Choroid plexus epithelial cell (primary cell): ENCODE data around the gene LAPTM5.

Source experiments
- DNase-seq: peaks from one replicate; pipeline ENCODE4 v3.0.0-alpha.2; 2010; ENCODE audit warnings: low read depth
- H3K4me3 ChIP-seq: 2 replicates; pipeline ENCODE4 v1.5.1; 2011; ENCODE audit warnings: low read depth, mild to moderate bottlenecking, control low read depth, low read length, moderate library complexity
- TF ChIP-seq, protein P1 (sequence below): conservative IDR thresholded peaks from 2 replicates; pipeline ENCODE4 v1.5.1; 2011; ENCODE audit warnings: low read depth, mild to moderate bottlenecking, control low read depth, inconsistent platforms, low read length, moderate library complexity

LAPTM5 gene

GRCh38 chr1:30776097-30777059 is 18.8 kb upstream of the LAPTM5 start:
- H3K4me3 ChIP-seq, result no peak overlapping the region
- DNase-seq, result no peak
- TF ChIP-seq, protein P1, sequence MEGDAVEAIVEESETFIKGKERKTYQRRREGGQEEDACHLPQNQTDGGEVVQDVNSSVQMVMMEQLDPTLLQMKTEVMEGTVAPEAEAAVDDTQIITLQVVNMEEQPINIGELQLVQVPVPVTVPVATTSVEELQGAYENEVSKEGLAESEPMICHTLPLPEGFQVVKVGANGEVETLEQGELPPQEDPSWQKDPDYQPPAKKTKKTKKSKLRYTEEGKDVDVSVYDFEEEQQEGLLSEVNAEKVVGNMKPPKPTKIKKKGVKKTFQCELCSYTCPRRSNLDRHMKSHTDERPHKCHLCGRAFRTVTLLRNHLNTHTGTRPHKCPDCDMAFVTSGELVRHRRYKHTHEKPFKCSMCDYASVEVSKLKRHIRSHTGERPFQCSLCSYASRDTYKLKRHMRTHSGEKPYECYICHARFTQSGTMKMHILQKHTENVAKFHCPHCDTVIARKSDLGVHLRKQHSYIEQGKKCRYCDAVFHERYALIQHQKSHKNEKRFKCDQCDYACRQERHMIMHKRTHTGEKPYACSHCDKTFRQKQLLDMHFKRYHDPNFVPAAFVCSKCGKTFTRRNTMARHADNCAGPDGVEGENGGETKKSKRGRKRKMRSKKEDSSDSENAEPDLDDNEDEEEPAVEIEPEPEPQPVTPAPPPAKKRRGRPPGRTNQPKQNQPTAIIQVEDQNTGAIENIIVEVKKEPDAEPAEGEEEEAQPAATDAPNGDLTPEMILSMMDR, result no peak

DNA sequence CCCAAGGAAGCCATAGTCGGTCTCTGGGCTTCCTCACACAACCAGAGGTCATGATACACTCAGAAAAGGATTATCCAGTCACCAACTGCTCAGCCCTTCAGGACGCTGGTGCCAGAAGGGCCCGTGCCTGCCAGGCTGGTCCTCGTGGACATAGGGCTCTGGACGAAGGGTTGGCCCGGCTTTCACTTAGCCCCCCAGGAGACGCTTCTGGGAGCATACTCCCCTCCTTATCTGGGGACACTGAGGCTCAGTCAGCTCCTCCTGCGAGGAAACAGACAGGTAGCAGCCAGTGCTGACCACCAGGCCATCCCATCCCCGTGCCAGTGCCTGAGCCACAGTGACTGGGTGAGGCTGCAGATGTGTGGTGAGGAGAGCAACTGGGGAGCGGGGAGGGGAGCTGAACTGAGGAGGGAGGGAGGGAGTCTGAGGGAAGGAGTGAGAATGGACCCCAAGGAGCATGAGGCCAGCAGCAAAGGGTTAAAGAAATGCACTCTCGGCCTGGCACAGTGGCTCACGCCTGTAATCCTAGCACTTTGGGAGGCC is 17.9 kb upstream of the LAPTM5 start:
- DNase-seq, result no peak
- no peak overlapping the region for H3K4me3 ChIP-seq
- TF ChIP-seq, protein P1, result no peak

DNA sequence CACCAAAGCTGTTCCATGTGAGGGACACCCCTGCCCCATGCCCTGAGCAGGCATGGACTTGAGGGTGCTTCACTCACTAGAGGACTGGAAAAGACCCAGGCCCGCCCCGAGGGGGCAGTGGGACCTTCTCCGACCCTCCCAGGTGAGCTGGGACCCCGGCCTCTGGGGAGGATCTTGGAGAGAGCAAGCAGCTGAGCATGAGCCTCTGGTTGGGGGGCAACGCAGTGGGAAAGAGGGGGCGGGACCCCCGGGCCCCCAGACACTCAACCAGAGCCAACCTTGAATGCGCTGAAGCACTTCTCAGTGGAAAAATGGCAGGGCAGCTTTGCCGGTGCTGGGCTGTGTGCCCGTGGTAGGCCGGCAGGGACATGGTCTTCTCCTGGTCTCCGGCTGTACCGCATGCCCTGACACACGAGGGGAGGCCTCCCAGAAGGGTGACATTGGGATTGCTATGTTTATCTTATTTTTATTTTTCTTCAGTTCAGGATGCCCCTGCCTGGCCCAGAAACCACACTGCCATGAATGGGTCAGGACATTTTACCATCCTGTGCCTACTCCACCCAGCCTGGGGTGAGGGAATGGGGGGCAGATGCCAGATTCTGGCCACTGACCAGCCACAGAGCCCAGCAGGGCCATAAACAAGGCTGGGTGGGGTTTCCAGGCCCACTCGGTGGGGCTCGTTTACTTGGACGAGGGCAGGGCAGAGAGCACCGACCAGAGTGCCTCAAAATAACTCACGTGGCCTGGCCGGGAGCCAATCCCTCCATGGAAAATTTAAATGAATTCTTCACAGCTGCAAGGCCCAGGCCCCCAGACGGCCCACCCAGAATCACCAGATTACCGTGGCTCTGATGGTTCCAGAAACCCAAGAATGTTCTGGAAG is 17.2 kb upstream of the LAPTM5 start:
- TF ChIP-seq, protein P1, result no peak
- no peak for DNase-seq
- no peak overlapping the region for H3K4me3 ChIP-seq

DNA sequence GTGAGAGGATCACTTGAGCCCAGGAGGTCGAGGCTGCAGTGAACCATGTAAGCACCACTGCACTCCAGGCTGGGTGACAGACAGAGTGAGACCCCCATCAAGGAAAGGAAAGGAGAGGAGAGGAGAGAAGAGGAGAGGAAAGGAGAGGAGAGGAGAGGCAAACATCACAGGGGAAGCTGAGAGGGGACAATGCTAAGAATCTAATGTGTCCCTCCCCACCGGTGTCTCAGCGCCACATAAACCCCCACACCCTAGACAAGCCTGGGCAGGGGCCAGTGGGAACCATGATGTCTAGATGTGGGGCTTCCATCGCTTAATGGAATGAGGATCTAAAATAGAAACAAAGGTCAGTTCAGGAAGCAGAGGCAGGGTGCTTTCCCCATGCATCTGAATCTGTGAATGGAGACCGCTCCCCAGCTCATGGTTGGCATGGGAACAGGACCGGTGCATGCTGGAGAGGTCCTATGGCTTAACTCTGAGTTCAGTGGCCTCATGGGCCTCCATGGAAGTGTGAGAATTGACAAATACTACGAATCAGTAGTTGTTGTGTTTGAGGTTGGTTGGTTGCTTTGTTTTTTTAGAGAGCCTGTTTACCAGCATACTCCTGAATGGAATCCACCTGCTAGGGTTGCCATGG is 16.3 kb upstream of the LAPTM5 start:
- H3K4me3 ChIP-seq, result no peak overlapping the region
- TF ChIP-seq, protein P1, result no peak
- DNase-seq, result no peak

- TF ChIP-seq, protein P1, result no peak
- DNase-seq, result no peak
- no peak overlapping the region for H3K4me3 ChIP-seq
Observed at GRCh38 chr1:30771005-30771404, 13.4 kb upstream of the LAPTM5 start.

DNA sequence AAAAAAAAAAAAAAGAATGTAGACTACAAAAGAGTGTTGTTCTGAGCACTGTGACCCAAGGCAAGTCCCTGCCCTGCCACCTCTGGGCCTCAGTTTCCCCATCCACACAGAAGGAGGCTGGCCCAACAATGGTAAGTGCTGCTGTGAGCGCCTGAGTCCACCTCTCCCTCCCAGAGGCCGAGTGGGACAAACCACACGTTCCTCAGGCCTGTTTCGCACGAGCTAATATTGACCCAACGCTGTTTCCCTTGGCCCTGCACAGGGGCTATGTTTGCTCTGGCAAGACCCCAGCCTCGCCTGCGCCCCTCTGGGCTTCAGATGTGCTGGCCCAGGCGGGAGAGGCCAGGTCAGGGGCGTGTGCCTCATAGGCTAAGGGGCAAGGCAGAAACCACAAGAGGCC is 12.6 kb upstream of the LAPTM5 start:
- H3K4me3 ChIP-seq, result no peak overlapping the region
- TF ChIP-seq, protein P1, result no peak
- no peak for DNase-seq
